Skin epidermis (tissue), 12 donors: ENCODE data around the gene ALDH4A1.

Source experiments
- H3K27ac ChIP-seq, 21 experiments: fragments of 200-600 bp; sonication (generic) in 11 of 21; one replicate each; pipeline ENCODE4 v1.5.0; 2020; ENCODE audit warnings: mild to moderate bottlenecking in 3 of 21, inconsistent platforms in 2 of 21, moderate library complexity in 2 of 21
- H3K4me3 ChIP-seq, 7 experiments: fragments of 200-600 bp; sonication (generic) in 2 of 7; one replicate each; pipeline ENCODE4 v1.5.0; 2020; ENCODE audit warnings: inconsistent platforms in 2 of 7, mild to moderate bottlenecking in 2 of 7, moderate library complexity in 1 of 7

The ALDH4A1 gene

DNA sequence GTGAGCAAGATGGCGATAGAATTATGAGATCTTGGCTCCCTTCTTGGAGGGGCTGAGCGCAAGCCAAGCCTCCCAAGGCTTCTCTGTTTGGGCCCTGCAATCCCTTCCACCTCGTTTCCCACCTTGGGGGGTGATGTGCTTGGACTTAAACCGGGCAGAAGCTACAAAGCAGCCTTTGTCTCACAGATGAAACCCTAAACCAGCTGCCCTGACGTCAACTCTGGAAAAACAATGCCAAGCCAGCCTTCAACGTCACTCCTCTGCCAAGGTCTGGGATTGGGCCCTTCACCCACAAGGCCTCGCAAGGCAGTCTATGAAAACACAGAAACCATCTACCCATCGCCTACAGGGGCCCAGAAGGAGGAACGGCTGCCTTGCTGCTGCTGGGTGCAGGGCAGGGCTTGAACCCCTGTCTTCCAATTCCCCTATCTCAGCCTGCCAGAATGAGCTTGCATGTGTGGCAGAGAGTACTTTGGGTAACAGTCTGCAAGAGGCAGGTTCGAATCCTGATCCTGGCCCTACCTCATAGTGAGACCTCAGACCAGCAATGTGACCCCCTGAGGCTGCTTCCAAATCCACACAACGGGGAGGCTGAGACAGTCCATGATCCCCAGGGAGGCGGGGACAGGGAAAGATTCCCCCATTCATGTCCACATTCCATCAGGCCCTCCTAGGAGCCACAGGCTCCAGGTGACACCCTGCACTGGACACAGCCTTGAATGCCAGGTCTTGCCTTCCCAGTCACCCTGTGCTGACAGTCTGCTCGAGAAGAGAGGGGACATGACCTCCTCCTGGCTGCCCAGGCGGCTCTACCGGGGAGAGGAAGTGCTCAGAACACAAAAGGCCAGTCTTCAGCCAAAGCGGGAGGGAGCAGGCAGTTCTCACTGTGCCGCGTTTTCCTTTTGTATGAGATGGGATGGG, 39.1 kb upstream of the ALDH4A1 start:
- Histone ChIP-seq H3K4me3 (no peak overlapping the region), H3K27ac (peak overlapping the region in 18 of 21 experiments; percentile 6 to 79 (median 54))

GRCh38 chr1:18940303-18941020, 38.1 kb upstream of the ALDH4A1 start:
- no peak overlapping the region for H3K4me3 ChIP-seq
- H3K27ac ChIP-seq: peak overlapping the region in 17 of 21 experiments; percentile 27 to 79 (median 49)

DNA sequence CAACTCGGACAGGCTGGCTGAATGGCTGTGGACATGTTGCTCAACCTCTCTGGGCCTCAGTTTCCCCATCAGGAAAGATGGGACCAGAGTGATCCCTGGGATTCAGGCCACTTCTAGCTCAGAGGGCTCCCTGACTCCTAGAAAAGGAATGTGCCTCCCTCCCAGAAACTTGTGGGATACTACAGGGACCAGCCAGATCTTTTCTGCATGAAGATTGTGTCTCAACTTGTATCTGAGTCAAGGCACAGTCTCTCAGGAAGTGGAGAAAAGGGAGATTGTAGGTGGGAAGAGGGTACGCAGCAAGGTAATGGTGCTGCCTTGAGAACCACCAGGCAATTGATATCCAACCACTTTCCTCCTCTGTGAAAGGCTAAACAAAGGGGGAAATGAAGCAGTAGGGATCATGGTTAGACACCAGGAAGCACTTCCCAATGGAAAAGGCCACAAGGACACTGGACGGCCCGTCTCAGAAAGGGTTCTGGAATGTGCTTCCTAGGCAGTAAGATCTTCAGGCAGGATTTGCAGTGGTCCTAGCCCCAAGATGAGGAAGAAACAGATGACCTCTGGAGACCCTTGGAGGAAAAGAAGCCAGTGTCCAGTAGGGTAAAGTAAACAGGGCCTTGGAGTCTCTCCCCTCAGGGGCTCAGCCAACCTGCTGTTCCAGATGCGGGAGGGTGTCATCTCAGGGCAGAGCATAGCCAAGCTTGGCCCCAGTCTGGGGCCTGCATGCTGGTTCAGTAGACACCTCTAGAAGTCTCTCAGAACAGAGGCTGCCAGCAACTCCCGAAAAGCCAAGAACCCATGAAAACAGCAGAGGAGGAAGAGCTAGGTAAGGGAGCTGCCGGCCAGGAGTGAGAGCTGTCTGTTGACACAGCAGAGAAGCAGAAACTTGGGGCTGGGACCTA, 37.3 kb upstream of the ALDH4A1 start:
- peak overlapping the region in 18 of 21 experiments; percentile 27 to 79 (median 57) for H3K27ac ChIP-seq

GRCh38 chr1:18938707-18939070, 36.3 kb upstream of the ALDH4A1 start:
- peak overlapping the region in 17 of 21 experiments; percentile 8 to 79 (median 44) for H3K27ac ChIP-seq
- H3K4me3 ChIP-seq: no peak overlapping the region

More for the DNA sequence above, 37.3 kb upstream of the ALDH4A1 start:
- H3K4me3 ChIP-seq: no peak overlapping the region

- Histone ChIP-seq H3K27ac (peak overlapping the region in 16 of 21 experiments; percentile 8 to 79 (median 48)), H3K4me3 (no peak overlapping the region)
Measured at GRCh38 chr1:18938008-18938706, 35.8 kb upstream of the ALDH4A1 start.

DNA sequence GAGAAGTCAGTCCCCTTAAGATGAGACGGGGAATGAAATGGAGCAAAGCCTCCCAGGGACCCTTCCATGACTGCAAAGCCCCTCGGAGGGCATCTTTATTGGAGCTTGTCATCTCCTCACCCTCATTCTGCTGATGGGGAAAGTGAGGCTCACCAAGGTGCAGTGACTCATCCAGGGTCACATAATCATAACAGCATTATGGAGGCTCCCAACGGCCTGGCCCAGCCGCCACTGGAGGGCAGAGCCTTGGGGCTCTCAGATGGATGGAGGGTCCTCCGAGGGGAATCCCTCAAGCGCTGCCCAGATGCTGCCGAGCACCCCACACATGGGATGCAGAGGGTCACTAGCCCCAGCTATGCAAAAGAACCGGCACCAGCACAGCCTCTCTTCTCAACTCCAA, 35.2 kb upstream of the ALDH4A1 start:
- peak overlapping the region in 9 of 21 experiments; percentile 10 to 55 (median 22) for H3K27ac ChIP-seq

GRCh38 chr1:18936814-18937481, 34.6 kb upstream of the ALDH4A1 start:
- H3K27ac ChIP-seq: peak overlapping the region in 8 of 21 experiments; percentile 5 to 55 (median 28)
- no peak overlapping the region for H3K4me3 ChIP-seq

More for the DNA sequence above, 35.2 kb upstream of the ALDH4A1 start:
- no peak overlapping the region for H3K4me3 ChIP-seq

GRCh38 chr1:18936471-18936813, 34.1 kb upstream of the ALDH4A1 start:
- Histone ChIP-seq H3K4me3 (no peak overlapping the region), H3K27ac (peak overlapping the region in 6 of 21 experiments; percentile 5 to 55 (median 24))

DNA sequence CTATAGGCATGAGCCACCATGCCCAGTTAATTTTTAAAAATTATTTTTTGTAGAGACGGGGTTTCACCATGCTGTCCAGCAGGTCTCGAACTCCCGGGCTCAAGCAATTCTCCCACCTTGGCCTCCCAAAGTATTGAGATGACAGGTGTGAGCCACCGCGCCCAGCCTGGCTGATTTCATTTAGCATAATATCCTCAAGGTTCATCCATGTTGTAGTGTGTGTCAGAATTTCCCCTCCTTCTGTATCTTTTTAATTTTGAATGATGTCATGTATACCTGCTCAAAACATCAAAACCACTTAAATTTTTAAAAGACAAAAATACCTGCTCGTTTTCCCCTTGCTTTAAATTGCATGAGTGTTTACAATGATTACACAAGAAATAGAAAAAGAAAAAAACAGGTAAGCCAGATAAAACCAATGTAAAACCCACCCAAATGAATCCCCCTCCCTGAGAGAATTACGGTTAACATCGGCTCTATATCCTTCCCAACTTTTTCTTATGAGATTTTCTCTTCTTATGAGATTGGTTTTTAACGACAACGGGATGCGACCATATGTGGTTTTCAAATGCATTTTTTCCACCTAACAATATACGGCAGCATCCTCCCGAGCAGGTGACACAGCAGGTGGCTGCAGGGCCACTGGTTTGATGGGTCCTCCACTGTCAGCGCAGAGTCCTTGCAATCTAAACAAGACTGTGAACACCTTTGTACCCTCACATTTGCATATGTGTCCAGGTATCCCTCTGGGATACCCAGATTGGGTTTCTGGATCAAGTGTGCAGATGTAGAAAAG, 32.0 kb upstream of the ALDH4A1 start:
- no peak overlapping the region for H3K4me3 ChIP-seq
- no peak overlapping the region for H3K27ac ChIP-seq

DNA sequence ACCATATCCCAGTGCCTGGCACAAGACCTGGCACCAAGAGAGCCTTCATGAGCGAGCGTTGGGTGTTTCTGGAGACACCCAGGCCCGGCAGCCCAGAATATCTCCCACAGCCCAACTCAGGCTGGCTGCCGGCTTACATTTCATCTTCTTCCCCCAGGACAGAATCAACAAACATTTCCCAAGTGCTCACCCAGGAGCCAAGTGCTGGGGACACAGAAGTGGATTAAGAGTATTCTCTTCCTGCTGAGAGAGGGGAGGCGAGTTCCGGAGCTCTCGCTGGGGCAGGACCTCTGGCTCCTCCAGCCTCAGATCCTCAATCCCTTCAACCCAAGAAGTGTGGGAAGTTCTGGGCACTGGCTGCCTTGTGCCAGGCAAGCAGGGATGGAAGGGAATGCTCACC, 30.5 kb upstream of the ALDH4A1 start:
- H3K27ac ChIP-seq: peak overlapping the region in 9 of 21 experiments; percentile 1 to 63 (median 22)
- H3K4me3 ChIP-seq: no peak overlapping the region

DNA sequence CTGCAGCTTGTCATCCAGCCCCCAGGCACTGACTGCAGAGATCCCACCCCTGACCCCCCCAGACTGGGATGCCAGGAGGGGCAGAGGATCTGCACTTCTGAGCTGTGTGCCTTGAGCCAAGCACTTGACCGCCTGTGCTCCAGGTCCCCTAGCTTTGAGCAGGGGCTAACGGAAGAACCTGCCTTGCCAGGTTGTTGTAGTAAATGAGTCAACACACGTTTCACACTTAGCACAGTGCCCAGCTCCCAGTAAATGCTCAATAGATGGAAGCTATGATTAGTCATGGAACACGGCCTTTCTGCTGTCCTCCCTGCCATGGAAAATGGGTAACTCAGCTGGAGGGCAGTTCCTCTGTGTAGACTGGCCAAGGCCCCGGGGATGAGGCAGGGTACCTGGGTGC, 30.0 kb upstream of the ALDH4A1 start:
- Histone ChIP-seq H3K27ac (peak overlapping the region in 9 of 21 experiments; percentile 1 to 63 (median 22)), H3K4me3 (no peak overlapping the region)

- Histone ChIP-seq H3K4me3 (no peak overlapping the region), H3K27ac (peak overlapping the region in 3 of 21 experiments; percentile 5 to 32 (median 22))
Measured at GRCh38 chr1:18931730-18932129, 29.4 kb upstream of the ALDH4A1 start.

GRCh38 chr1:18929686-18930085, 27.3 kb upstream of the ALDH4A1 start:
- Histone ChIP-seq H3K27ac (peak overlapping the region in 8 of 21 experiments; percentile 21 to 96 (median 52)), H3K4me3 (no peak overlapping the region)

DNA sequence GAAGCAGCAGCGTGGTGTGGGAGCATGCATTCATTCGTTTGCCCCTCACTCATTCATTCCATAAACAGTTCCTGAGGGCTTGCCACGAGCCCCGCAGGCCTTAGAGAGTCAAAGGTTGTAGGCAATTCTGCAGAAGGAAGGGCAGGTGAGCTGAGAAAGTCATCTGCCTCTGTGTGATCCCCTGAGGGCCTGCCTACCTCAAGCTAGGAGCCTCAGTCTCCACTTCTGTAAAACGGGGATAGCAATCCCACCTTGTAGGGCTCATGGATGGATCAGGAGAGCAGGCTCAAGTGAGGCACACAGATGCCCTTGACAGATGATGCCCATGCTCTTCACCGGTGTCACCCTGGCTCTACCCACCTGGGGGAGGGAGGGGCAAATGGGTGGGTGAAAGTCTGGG, 26.6 kb upstream of the ALDH4A1 start:
- Histone ChIP-seq H3K4me3 (no peak overlapping the region), H3K27ac (peak overlapping the region in 11 of 21 experiments; percentile 14 to 96 (median 62))

GRCh38 chr1:18928406-18928805, 26.1 kb upstream of the ALDH4A1 start:
- H3K27ac ChIP-seq: peak overlapping the region in 20 of 21 experiments; percentile 39 to 99 (median 88)

DNA sequence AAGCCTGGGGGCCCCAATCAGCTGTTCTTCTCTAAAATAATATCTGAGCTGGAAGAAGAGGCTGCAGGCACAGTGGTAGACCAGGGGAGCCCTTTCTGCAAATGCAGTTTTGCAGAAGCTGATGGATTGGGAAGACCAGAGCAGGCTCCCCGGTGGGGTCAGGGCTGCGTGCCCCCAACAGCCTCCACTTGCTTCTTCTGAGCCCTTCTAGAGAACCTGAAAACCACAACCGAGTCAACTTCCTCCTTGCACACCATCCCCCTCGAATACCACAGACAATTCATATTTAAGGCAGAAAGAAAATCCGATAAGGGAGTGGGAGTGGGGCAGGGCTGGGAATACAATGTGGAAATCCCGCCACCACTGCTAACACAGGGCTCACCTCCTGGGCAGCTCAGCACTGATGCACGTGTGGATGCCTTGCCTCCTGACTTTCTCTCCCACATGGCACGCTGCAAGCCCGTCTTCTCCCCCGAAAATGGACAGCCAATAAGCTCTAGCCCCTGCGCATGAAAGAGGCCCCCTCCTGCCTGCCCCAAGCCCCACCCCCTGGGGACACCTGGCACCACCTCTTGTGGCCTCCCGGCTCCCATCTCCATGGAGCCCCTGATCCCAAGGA, 25.4 kb upstream of the ALDH4A1 start:
- Histone ChIP-seq H3K4me3 (peak overlapping the region in 4 of 7 experiments; percentile 5 to 15 (median 9)), H3K27ac (peak overlapping the region; percentile 51 to 99 (median 88))

More at GRCh38 chr1:18928406-18928805, 26.1 kb upstream of the ALDH4A1 start:
- peak overlapping the region in 1 of 7 experiments; percentile 15 for H3K4me3 ChIP-seq

- peak overlapping the region; percentile 49 to 99 (median 88) for H3K27ac ChIP-seq
Measured at GRCh38 chr1:18927082-18927653, 24.8 kb upstream of the ALDH4A1 start.

More at GRCh38 chr1:18927082-18927653, 24.8 kb upstream of the ALDH4A1 start:
- peak overlapping the region in 5 of 7 experiments; percentile 5 to 15 (median 13) for H3K4me3 ChIP-seq
